ENCODE measurements around the gene COASY. TPM values are rescaled to one million over a fixed set of nuclear protein-coding genes. Genes with fewer than 3 reads are reported as not detected.

Gene COASY
- total and polyA plus RNA-seq, 2 experiments from 2014 or later, result 43.5 to 74.7 TPM

DNA sequence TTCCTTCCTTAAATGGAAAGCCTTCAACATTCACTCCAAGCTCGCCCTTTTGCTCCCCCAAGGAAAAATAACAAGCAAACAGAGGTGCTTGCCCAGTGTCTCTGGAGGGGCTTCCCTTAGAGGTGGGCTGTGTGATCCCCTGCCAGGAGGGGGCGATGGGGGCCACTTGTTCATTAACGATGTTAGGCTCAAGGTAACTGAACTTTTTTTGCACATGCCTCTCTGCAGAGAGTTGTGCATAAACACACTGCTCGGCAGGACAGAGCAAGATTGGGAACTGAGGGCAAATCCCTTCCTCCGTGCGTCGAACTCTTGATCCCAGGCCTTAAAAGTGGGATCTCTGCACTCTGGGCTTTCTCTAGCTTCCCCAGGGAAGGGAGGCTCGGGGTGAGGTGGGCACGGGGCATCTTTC is 41.4 kb upstream of the COASY start:
- no peak overlapping the region for H3K4me3 ChIP-seq
- TF ChIP-seq, protein P1, sequence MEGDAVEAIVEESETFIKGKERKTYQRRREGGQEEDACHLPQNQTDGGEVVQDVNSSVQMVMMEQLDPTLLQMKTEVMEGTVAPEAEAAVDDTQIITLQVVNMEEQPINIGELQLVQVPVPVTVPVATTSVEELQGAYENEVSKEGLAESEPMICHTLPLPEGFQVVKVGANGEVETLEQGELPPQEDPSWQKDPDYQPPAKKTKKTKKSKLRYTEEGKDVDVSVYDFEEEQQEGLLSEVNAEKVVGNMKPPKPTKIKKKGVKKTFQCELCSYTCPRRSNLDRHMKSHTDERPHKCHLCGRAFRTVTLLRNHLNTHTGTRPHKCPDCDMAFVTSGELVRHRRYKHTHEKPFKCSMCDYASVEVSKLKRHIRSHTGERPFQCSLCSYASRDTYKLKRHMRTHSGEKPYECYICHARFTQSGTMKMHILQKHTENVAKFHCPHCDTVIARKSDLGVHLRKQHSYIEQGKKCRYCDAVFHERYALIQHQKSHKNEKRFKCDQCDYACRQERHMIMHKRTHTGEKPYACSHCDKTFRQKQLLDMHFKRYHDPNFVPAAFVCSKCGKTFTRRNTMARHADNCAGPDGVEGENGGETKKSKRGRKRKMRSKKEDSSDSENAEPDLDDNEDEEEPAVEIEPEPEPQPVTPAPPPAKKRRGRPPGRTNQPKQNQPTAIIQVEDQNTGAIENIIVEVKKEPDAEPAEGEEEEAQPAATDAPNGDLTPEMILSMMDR (IDR thresholded peaks at IDR 0.05; ENCODE audit: low read depth, low read length), result peak; percentile 29
- H3K36me3 ChIP-seq, result no peaks in the 10 kb centered on the region
- H3K27ac ChIP-seq, result peak overlapping the region; percentile 100
- no peaks in the 10 kb centered on the region for H3K9me3 ChIP-seq (ENCODE audit: low read depth)
- no peak for DNase-seq (ENCODE audit: low read depth in 1 of 2, low spot score in 1 of 2)
- no peaks in the 10 kb centered on the region for H3K27me3 ChIP-seq
- H3K4me1 ChIP-seq (ENCODE audit: low read depth), result peaks cover 34% of the 10 kb centered on the region

DNA sequence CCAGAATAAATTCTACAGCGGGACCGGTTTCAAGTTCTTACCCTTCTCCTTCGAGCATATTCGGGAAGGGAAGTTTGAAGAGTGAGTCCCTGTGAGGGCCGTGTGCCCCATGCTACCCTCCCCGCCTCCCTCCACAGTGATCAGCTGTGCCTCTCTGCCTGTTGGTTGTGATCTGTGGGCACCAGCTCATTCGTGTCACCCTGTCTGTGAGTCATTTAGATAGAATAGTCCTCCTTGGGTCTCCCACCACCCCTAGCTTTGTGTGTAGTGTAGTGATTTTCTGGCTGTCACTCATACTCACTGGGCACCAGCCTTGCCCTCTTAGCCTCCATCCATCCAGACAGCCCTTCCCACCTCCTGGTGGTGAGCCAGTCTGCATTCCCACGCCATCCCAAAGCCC is 40.9 kb upstream of the COASY start:
- no peak for DNase-seq (ENCODE audit: low read depth in 1 of 2, low spot score in 1 of 2)
- Histone ChIP-seq H3K4me1 (ENCODE audit: low read depth) (peaks cover 34% of the 10 kb centered on the region), H3K27me3 (no peaks in the 10 kb centered on the region), H3K4me3 (no peak overlapping the region), H3K27ac (peak overlapping the region; percentile 100), H3K36me3 (no peaks in the 10 kb centered on the region), H3K9me3 (ENCODE audit: low read depth) (no peaks in the 10 kb centered on the region)
- TF ChIP-seq, protein P1 (IDR thresholded peaks at IDR 0.05; ENCODE audit: low read depth, low read length), result no peak

DNA sequence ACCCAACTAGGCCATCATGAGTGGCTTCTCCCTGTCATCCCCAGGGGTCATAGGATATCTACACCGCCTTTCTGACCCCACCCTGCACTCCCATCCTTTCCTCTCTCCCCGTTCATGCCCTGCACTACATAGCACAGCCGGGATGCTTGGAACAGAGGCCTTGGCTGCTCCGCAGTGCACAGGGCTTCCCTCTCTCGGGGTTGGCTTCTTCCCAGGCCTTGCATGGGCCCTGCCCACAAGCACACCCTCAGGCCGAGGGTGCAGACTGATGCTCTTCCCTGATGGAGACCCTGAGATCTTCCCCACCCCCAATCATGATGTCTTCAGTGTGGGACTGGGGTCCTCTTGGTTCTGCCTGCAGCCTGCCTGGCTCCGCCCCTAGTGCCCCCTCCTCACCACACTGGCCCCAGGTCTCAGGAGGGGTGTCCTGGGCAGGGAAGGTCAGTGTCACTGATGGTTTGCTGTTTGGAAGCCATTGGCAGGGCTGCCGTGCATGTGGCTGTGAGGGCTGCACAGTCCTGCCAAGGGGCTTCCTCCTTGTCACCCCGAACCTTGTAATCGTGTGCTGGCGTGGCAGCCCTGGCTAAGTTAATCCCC is 40.2 kb upstream of the COASY start:
- no peak overlapping the region for H3K4me3 ChIP-seq
- no peaks in the 10 kb centered on the region for H3K9me3 ChIP-seq (ENCODE audit: low read depth)
- H3K27me3 ChIP-seq, result no peaks in the 10 kb centered on the region
- peak in 1 of 2 donors; percentile 62 for DNase-seq (ENCODE audit: low read depth in 1 of 2, low spot score in 1 of 2)
- H3K4me1 ChIP-seq (ENCODE audit: low read depth), result peaks cover 34% of the 10 kb centered on the region
- H3K36me3 ChIP-seq, result no peaks in the 10 kb centered on the region
- H3K27ac ChIP-seq, result peak overlapping the region; percentile 65
- TF ChIP-seq, protein P1 (IDR thresholded peaks at IDR 0.05; ENCODE audit: low read depth, low read length), result no peak

DNA sequence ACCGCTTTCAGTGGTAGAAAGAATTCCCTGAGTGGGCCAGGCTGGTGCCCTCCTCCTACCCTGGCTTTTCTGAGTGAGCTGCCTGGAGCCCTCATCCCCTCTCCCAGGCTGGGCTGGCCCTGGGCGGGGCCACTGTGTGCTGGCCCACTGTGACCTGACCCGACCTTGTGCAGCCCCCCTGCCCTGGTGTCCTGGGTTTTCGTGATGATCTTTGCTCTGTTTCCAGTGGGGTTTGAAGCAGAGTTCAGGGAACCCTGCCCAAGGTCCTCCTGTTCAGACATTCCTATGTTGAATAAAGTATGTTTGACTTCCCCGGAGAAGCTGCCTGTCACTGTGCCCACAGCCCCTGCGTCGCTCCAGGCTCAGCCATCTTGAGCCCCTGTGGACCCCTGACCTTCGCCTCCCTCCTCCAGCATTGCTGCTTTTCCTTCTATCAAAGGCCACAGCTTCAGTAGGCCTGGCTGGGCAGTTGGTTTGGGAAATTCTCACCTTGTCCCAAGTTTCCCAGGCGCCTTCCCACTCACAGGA is 39.6 kb upstream of the COASY start:
- no peaks in the 10 kb centered on the region for H3K36me3 ChIP-seq
- no peak for DNase-seq (ENCODE audit: low read depth in 1 of 2, low spot score in 1 of 2)
- peaks cover 34% of the 10 kb centered on the region for H3K4me1 ChIP-seq (ENCODE audit: low read depth)
- no peaks in the 10 kb centered on the region for H3K27me3 ChIP-seq
- TF ChIP-seq, protein P1 (IDR thresholded peaks at IDR 0.05; ENCODE audit: low read depth, low read length), result no peak
- no peaks in the 10 kb centered on the region for H3K9me3 ChIP-seq (ENCODE audit: low read depth)
- peak overlapping the region; percentile 65 for H3K27ac ChIP-seq
- no peak overlapping the region for H3K4me3 ChIP-seq

DNA sequence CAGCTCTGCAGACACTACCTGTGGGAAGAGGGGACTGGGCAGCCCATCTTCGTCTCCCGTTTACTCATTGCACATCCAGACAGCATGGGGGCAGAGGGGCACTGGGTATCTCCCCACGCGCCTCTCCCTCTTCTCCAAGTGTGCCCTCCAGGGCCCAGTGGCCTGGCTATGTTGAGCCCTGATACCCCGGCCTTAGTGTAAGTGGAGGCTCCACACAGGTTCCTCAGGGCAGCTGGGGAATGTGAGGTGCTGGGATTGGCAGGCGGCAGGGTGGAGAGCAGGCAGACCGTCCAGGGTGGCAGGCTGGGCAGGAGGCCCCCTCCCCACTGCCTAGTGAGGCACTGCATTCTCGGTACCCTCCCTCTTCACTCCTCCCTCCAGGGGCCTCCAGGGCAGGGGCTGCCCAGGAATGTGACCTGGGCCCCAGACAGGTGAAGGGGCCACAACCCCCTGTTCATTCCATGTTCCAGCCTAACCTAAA is 39.1 kb upstream of the COASY start:
- no peak for DNase-seq (ENCODE audit: low read depth in 1 of 2, low spot score in 1 of 2)
- H3K36me3 ChIP-seq, result no peaks in the 10 kb centered on the region
- peaks cover 34% of the 10 kb centered on the region for H3K4me1 ChIP-seq (ENCODE audit: low read depth)
- TF ChIP-seq, protein P1 (IDR thresholded peaks at IDR 0.05; ENCODE audit: low read depth, low read length), result no peak
- no peaks in the 10 kb centered on the region for H3K9me3 ChIP-seq (ENCODE audit: low read depth)
- peak overlapping the region; percentile 65 for H3K27ac ChIP-seq
- no peaks in the 10 kb centered on the region for H3K27me3 ChIP-seq
- no peak overlapping the region for H3K4me3 ChIP-seq

Measured in cardiac muscle cell (in vitro differentiated cells and primary cell).